Ascending aorta (tissue), 2 donors: Measurements from ENCODE around the gene PARD6G. TPM values are rescaled to one million over a fixed set of nuclear protein-coding genes. Genes with fewer than 3 reads are reported as not detected.

Source experiments
- DNase-seq, 2 donors: peaks; one replicate each; pipeline ENCODE4 v3.0.0-alpha.2; 2019; ENCODE audit warnings: low spot score in 2 of 2
- H3K27ac ChIP-seq, 2 donors: fragments of 200-600 bp; sonication (generic); one replicate each; pipeline ENCODE4 v1.5.1; 2016 to 2017; ENCODE audit warnings: mild to moderate bottlenecking in 1 of 2
- H3K27me3 ChIP-seq: fragments of 200-600 bp; sonication (generic); one replicate; pipeline ENCODE4 v1.5.1; 2017
- H3K36me3 ChIP-seq, 2 donors: fragments of 200-600 bp; sonication (generic); one replicate each; pipeline ENCODE4 v1.5.1; 2016
- H3K4me1 ChIP-seq, 2 donors: fragments of 200-600 bp; sonication (generic); one replicate each; pipeline ENCODE4 v1.5.1; 2016 to 2017; ENCODE audit warnings: mild to moderate bottlenecking in 1 of 2
- H3K4me3 ChIP-seq, 2 donors: fragments of 200-600 bp; sonication (generic); one replicate each; pipeline ENCODE4 v1.5.1; 2016 to 2017; ENCODE audit warnings: mild to moderate bottlenecking in 1 of 2
- H3K9me3 ChIP-seq, 2 donors: fragments of 200-600 bp; sonication (generic); one replicate each; pipeline ENCODE4 v1.5.1; 2016
- intact Hi-C: fragments of 100-400 bp; cut with DNase I; formaldehyde crosslinking; loops from one replicate; pipeline ENCODE4 v1.15.1; 2023
- total RNA-seq: library from RNA; depleted of rRNA; stranded (reverse); fragments of >200 nt; gene quantifications from one replicate; pipeline ENCODE4 v1.1.0, GENCODE V29; 2016
- TF ChIP-seq, protein P1 (sequence below), 3 experiments: fragments of 200-600 bp in 2 of 3; fragments of 450-650 bp in 1 of 3; sonication (generic) in 2 of 3; IDR thresholded peaks; one replicate each; pipeline ENCODE4 v1.5.1; 2016 to 2019; ENCODE audit warnings: antibody characterized with exemption in 3 of 3, mild to moderate bottlenecking in 1 of 3, moderate library complexity in 1 of 3

Gene PARD6G
- total RNA-seq, 1 donor from 2014 or later: 7.9 TPM

DNA sequence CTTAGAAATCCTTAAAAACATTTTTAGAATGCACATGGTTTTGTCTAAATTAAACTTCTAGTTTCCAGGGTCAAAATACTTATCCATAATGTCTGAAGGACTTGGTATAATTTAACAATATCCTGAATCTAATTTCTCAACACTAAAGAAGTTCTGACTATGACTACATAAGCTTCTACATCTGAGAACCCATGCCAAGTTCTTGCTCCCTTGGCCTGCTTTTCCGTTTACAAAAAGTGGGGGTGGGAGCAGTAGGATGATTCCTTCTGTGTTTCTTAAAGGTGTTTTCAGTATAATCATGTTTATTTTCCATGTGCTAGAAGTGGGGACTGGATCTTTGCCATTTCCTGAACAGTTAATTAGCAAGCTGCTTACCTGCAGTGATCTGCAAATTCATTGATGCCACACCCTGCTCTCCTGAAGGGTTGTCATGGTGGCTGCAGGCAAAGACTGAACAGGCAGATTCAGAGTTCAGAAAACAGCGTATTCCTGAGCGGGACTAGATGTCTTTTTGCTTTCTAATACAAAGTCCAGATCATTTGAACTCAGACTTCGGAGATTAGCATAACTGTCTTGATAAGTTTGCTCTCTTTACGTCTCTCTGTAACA is 102.0 kb downstream of the PARD6G start:
- H3K9me3 ChIP-seq: no peaks in the 10 kb centered on the region
- no peak overlapping the region for H3K27ac ChIP-seq
- H3K4me3 ChIP-seq: no peak overlapping the region
- intact Hi-C loops: loop anchor here (5.0 kb wide), 1 partner anchor 113 kb away; the partner anchor contains the start of gene RBFA
- DNase-seq: no peak
- peaks cover 0 to 5% of the 10 kb centered on the region in 2 donors for H3K36me3 ChIP-seq
- H3K27me3 ChIP-seq: no peaks in the 10 kb centered on the region
- no peaks in the 10 kb centered on the region for H3K4me1 ChIP-seq
- TF ChIP-seq, protein P1, sequence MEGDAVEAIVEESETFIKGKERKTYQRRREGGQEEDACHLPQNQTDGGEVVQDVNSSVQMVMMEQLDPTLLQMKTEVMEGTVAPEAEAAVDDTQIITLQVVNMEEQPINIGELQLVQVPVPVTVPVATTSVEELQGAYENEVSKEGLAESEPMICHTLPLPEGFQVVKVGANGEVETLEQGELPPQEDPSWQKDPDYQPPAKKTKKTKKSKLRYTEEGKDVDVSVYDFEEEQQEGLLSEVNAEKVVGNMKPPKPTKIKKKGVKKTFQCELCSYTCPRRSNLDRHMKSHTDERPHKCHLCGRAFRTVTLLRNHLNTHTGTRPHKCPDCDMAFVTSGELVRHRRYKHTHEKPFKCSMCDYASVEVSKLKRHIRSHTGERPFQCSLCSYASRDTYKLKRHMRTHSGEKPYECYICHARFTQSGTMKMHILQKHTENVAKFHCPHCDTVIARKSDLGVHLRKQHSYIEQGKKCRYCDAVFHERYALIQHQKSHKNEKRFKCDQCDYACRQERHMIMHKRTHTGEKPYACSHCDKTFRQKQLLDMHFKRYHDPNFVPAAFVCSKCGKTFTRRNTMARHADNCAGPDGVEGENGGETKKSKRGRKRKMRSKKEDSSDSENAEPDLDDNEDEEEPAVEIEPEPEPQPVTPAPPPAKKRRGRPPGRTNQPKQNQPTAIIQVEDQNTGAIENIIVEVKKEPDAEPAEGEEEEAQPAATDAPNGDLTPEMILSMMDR (IDR thresholded peaks at IDR 0.05): no peak

DNA sequence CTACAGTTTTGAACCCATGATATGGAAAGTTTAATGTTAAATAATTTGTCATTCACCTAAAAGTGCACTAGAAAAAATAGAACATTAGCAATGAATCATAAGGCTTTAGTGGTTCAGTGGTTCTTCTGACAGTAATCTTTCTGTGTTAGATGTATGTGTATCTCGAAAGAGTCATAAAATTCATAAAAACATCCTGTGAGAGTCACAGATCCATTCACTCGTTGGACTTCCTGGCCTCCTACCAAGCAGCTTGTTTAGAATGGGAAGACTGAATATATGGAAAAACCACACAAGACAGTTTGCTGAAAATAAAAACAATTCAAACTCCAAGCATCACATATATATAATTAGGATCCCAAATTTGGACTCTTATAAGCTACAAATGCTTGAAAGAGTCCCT is 103.4 kb downstream of the PARD6G start:
- no peak overlapping the region for H3K4me3 ChIP-seq
- TF ChIP-seq, protein P1 (IDR thresholded peaks at IDR 0.05): no peak
- no peaks in the 10 kb centered on the region for H3K9me3 ChIP-seq
- no peak overlapping the region for H3K27ac ChIP-seq
- intact Hi-C loops: no loop called here
- no peak for DNase-seq
- H3K36me3 ChIP-seq: peaks cover 2 to 16% of the 10 kb centered on the region in 2 donors
- no peaks in the 10 kb centered on the region for H3K4me1 ChIP-seq
- H3K27me3 ChIP-seq: no peaks in the 10 kb centered on the region

DNA sequence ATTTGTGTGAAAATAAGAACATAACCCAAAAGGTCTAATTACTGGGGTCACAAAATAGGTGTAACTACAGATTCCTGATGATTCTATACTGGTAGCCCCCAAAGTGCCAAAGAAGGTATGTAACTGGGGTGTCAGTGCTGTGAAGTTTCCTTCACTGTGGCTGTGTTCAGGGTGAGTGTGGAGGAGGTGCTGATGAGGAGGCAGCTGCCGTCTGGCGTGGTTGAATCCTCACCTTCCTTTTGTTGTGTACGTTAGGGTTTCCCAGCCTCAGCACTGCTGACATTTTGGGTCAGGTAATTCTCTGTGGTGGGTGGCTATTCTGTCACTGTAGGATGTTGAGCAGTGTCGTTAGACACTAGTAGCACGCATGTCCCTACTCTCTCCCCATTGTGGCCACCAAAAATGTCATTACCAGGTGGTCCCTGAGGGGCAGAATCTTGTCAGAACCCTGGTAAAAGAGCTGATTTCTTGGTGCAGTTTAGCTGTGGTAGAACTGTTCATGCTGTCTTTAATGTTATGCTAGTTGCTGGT is 106.8 kb downstream of the PARD6G start:
- no peaks in the 10 kb centered on the region for H3K9me3 ChIP-seq
- peaks cover 34 to 50% of the 10 kb centered on the region in 2 donors for H3K36me3 ChIP-seq
- no peak overlapping the region for H3K27ac ChIP-seq
- no peak for DNase-seq
- H3K27me3 ChIP-seq: no peaks in the 10 kb centered on the region
- TF ChIP-seq, protein P1 (IDR thresholded peaks at IDR 0.05): no peak
- intact Hi-C loops: no loop called here
- no peaks in the 10 kb centered on the region for H3K4me1 ChIP-seq
- no peak overlapping the region for H3K4me3 ChIP-seq

DNA sequence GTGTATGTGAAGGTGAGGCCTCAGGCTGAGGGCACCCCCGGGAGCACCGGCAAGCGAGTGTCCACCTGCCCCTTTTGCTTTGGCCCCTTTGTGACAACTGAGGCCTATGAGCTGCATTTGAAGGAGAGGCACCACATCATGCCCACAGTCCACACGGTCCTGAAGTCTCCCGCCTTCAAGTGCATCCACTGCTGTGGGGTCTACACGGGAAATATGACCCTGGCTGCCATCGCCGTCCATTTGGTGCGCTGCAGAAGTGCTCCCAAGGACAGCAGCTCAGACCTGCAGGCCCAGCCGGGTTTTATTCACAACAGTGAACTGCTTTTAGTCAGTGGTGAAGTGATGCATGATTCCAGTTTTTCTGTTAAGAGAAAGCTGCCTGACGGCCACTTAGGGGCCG is 109.3 kb downstream of the PARD6G start:
- intact Hi-C loops: no loop called here
- no peaks in the 10 kb centered on the region for H3K27me3 ChIP-seq
- H3K4me3 ChIP-seq: no peak overlapping the region
- no peaks in the 10 kb centered on the region for H3K4me1 ChIP-seq
- peaks cover 46 to 69% of the 10 kb centered on the region in 2 donors for H3K36me3 ChIP-seq
- H3K27ac ChIP-seq: no peak overlapping the region
- DNase-seq: no peak
- TF ChIP-seq, protein P1 (IDR thresholded peaks at IDR 0.05): no peak
- no peaks in the 10 kb centered on the region for H3K9me3 ChIP-seq

DNA sequence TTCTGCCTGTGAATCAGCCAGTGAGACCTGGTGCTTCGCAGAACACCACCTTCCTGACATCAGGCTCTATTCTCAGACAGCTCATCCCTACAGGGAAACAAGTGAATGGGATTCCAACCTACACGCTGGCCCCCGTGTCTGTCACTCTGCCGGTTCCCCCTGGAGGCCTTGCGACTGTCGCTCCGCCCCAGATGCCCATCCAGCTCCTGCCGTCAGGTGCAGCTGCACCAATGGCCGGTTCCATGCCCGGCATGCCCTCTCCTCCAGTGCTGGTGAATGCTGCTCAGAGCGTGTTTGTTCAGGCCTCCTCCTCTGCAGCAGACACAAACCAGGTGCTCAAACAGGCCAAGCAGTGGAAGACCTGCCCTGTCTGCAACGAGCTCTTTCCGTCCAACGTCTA is 110.2 kb downstream of the PARD6G start:
- Histone ChIP-seq H3K36me3 (peaks cover 46 to 69% of the 10 kb centered on the region in 2 donors), H3K4me1 (no peaks in the 10 kb centered on the region), H3K27me3 (no peaks in the 10 kb centered on the region), H3K9me3 (no peaks in the 10 kb centered on the region), H3K4me3 (no peak overlapping the region), H3K27ac (no peak overlapping the region)
- TF ChIP-seq, protein P1 (IDR thresholded peaks at IDR 0.05): no peak
- no peak for DNase-seq
- intact Hi-C loops: no loop called here
